HG03439 (cell line): ENCODE results near the gene WIZ.

Experiments
- ATAC-seq: cut with Tn5 transposase; IDR thresholded peaks from one replicate; pipeline ENCODE4 v1.9.1; 2021; ENCODE audit warnings: mild to moderate bottlenecking, moderate library complexity; ENCODE audit not compliant: unreplicated experiment

Gene WIZ

GRCh38 chr19:15431396-15432017 lies 18.2 kb downstream of the WIZ start:
- ATAC-seq, result no peak

GRCh38 chr19:15430526-15431120 lies 19.1 kb downstream of the WIZ start:
- no peak for ATAC-seq

- ATAC-seq, result no peak
Observed at GRCh38 chr19:15429825-15430467, 19.8 kb downstream of the WIZ start.

GRCh38 chr19:15428956-15429824 lies 20.6 kb downstream of the WIZ start:
- no peak for ATAC-seq

GRCh38 chr19:15427991-15428471 lies 21.7 kb downstream of the WIZ start:
- no peak for ATAC-seq

GRCh38 chr19:15427350-15427700 lies 22.4 kb downstream of the WIZ start:
- no peak for ATAC-seq

- no peak for ATAC-seq
Observed at GRCh38 chr19:15426485-15427349, 23.0 kb downstream of the WIZ start.

- ATAC-seq, result no peak
Observed at GRCh38 chr19:15425321-15425950, 24.3 kb downstream of the WIZ start.

GRCh38 chr19:15424692-15425272 lies 25.0 kb downstream of the WIZ start:
- ATAC-seq, result no peak

- ATAC-seq, result no peak
Observed at GRCh38 chr19:15424121-15424520, 25.6 kb downstream of the WIZ start.

- no peak for ATAC-seq
Observed at GRCh38 chr19:15423130-15423529, 26.6 kb downstream of the WIZ start.

- ATAC-seq, result no peak
Observed at GRCh38 chr19:15422296-15423075, 27.3 kb downstream of the WIZ start.

- no peak for ATAC-seq
Observed at GRCh38 chr19:15421721-15422260, 28.0 kb downstream of the WIZ start.

- ATAC-seq, result no peak
Observed at GRCh38 chr19:15421136-15421695, 28.5 kb downstream of the WIZ start.

GRCh38 chr19:15419413-15420025 lies 30.2 kb downstream of the WIZ start:
- ATAC-seq, result no peak

GRCh38 chr19:15418579-15419412 lies 31.0 kb downstream of the WIZ start, which contains the start of gene AKAP8L:
Gene AKAP8L, minus strand, starts transcription at chr19:15418988. Its CDS starts 65 bp downstream, at chr19:15418923.
- ATAC-seq, result peak; percentile 93

GRCh38 chr19:15418231-15418578 lies 31.6 kb downstream of the WIZ start:
- no peak for ATAC-seq
